ENCODE data around the gene STIMATE. TPM values are rescaled to one million over a fixed set of nuclear protein-coding genes. Genes with fewer than 3 reads are reported as not detected.

STIMATE gene
- total and polyA plus RNA-seq, 4 donors: 17.7 to 38.6 (median 31.6) TPM

DNA sequence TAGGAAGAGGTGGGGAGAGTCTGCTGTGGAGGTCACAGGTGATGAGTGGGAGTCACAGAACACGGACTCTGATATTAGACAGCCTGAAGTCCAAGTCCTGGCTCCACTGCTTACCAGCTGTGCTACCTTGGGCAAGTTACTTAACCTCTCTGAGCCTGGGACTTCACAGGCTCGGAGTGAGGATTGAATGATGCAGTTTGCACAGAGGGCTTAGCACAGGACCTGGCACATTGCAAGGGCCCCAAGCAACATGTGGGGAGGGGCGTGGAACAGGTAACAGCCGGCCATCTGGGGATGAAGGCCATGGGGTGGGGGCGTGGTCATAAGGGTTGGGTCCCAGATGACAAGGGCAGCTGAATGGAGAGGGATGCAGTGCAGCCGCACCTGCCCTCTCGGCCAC lies 107.0 kb downstream of the STIMATE start:
- peak; percentile 26 to 61 for DNase-seq
- no peak overlapping the region for H3K27ac ChIP-seq (ENCODE audit: low read depth in 1 of 2, low read length in 2 of 2)
- ATAC-seq (ENCODE audit: low FRiP score): no peak

DNA sequence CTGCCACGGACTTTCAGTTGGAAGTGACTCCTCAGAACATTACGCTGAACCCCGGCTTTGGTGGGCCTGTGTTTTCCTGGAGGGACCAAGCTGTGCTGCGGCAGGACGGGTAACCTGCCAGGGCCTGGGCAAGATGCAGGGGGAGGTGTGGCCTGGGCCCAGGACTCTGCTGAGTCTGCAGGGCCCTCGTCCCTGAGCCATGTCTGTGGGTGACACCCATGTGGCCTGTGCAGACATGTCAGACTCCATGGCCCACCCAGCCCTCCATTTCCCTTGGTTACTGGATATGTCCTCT lies 107.7 kb downstream of the STIMATE start:
- H3K4me3 ChIP-seq (ENCODE audit: low read length in 2 of 2): no peak overlapping the region
- H3K27ac ChIP-seq (ENCODE audit: low read depth in 1 of 2, low read length in 2 of 2): no peak overlapping the region
- ATAC-seq (ENCODE audit: low FRiP score): no peak
- H3K4me1 ChIP-seq (ENCODE audit: control insufficient read depth in 1 of 2, insufficient read depth in 2 of 2, low read length in 2 of 2): no peaks in the 10 kb centered on the region
- no peaks in the 10 kb centered on the region for H3K27me3 ChIP-seq (ENCODE audit: control insufficient read depth in 1 of 2, insufficient read depth in 2 of 2, low read length in 1 of 2)
- H3K9me3 ChIP-seq (ENCODE audit: control insufficient read depth, low read length): no peaks in the 10 kb centered on the region
- WGBS, 2 donors: 84 to 88% methylated on average over 6 of the region's 6 CpGs
- no peaks in the 10 kb centered on the region for H3K36me3 ChIP-seq (ENCODE audit: control insufficient read depth in 1 of 2, insufficient read depth in 2 of 2, low read length in 1 of 2)
- intact Hi-C loops (cut with DNase I): no loop called here
- no peak for DNase-seq

More for the DNA sequence above, 107.0 kb downstream of the STIMATE start:
- Histone ChIP-seq H3K4me3 (ENCODE audit: low read length in 2 of 2) (no peak overlapping the region), H3K27me3 (ENCODE audit: control insufficient read depth in 1 of 2, insufficient read depth in 2 of 2, low read length in 1 of 2) (no peaks in the 10 kb centered on the region), H3K9me3 (ENCODE audit: control insufficient read depth, low read length) (no peaks in the 10 kb centered on the region), H3K36me3 (ENCODE audit: control insufficient read depth in 1 of 2, insufficient read depth in 2 of 2, low read length in 1 of 2) (no peaks in the 10 kb centered on the region), H3K4me1 (ENCODE audit: control insufficient read depth in 1 of 2, insufficient read depth in 2 of 2, low read length in 2 of 2) (no peaks in the 10 kb centered on the region)
- intact Hi-C loops (cut with DNase I): no loop called here
- 90% methylated on average over 7 of the region's 7 CpGs for WGBS, 2 donors

DNA sequence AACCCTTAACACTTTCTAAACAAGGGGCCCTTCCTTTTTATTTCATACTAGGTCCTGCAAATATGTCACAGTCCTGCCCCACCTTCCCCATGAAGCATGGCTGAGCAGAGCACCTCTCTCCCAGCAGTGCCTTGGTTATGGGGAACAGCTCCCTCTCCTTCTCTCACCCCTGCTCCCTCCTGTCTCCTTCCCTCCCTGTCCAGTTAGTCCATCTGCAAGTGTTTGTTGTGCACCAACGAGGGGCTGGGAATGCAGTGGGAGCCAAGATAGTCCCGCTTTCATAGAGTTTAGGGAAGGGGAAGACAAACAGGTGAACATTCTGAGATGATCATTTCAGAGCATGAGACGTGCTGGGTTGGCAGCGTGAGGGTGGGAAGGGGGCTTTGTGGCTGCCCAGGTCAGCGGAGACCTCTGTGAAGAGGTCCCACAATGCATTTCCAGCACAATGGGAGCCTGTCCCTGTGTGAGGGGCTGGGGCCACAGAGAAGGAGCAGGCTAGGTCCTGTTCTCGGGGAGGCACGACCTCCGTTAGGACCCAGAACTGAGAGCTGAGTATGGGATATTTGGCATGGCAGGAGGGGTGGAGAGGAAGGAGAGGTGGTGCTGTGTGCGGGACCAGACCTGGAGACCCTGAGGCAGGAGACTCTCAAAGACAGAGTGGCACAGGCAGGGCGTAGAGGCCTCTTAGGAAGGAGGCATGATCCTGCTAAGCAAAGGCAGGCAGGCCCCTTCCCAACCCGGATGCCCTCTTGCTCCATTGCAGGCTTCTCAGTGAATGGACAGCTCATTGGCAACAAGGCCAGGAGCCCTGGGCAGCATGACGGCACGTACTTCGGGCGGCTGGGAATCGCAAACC lies 108.2 kb downstream of the STIMATE start:
- 82 to 84% methylated on average over 16 of the region's 16 CpGs for WGBS, 2 donors
- intact Hi-C loops (cut with DNase I): no loop called here
- ATAC-seq (ENCODE audit: low FRiP score) (no peak), DNase-seq (peak; percentile 36 to 56)
- Histone ChIP-seq H3K36me3 (ENCODE audit: control insufficient read depth in 1 of 2, insufficient read depth in 2 of 2, low read length in 1 of 2) (no peaks in the 10 kb centered on the region), H3K4me3 (ENCODE audit: low read length in 2 of 2) (no peak overlapping the region), H3K27ac (ENCODE audit: low read depth in 1 of 2, low read length in 2 of 2) (no peak overlapping the region), H3K27me3 (ENCODE audit: control insufficient read depth in 1 of 2, insufficient read depth in 2 of 2, low read length in 1 of 2) (no peaks in the 10 kb centered on the region), H3K9me3 (ENCODE audit: control insufficient read depth, low read length) (no peaks in the 10 kb centered on the region), H3K4me1 (ENCODE audit: control insufficient read depth in 1 of 2, insufficient read depth in 2 of 2, low read length in 2 of 2) (no peaks in the 10 kb centered on the region)

DNA sequence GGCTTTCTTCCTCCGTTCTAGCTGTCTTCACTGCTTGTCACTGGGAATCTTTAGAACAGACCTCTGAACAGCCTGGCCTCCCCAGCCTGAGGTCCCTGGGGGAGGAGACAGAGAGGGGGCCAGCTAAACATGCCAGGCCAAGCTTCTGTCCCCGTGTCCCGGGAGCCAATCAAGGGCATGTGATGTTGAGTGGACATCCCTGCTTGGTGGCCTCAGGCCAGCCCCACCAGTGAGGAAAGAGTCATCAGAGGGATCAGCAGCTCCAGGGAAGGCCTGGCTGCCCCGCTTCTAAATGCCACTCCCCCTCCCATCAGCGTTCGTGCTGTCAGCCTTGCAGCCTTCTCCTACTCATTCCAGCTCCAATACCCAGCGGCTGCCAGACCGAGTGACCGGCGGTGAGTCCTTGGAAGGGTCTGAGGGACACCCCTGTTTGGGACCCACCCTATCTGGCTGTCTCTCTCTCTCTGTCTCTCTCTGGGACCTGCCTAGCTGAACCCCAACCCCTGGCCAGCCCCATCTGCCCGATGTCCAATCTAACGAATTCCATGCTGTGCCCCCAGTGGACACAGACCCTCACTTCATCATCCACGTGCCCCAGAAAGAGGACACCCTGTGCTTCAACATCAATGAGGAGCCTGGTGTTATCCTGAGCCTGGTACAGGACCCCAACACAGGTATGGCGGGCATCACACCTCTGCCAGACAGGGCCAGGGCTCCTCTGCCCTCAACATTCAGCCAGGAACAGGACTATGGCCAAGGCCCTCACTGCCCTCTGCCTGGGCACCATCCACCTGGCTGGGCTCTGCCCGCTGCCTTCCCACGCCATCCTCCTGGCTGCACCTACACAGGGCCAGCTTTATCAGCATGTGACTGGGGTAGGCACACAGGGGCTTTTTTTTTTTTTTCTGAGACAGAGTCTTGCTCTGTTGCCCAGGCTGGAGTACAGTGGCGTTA lies 109.4 kb downstream of the STIMATE start:
- intact Hi-C loops (cut with DNase I): no loop called here
- H3K27ac ChIP-seq (ENCODE audit: low read depth in 1 of 2, low read length in 2 of 2): no peak overlapping the region
- ATAC-seq (ENCODE audit: low FRiP score): no peak

DNA sequence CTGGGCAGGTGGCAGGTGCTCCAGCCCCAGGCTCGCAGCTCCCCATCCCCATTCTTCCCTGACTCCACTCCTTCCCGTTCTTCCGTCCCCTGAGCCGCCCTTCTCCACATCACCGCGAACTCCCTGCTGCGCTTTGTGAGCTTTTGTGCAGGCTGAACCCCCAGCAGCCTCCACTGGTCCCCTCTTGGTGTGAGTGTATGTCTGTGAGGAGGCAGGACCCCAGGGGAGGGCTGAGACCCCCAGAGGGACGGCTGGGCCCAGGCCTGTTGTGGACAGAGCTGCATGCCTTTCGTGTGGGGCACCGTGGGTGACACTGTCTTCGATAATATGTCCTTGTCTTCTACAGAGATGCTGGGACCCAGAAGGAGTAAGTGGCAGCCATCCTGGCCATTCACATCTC lies 110.1 kb downstream of the STIMATE start:
- no peaks in the 10 kb centered on the region for H3K9me3 ChIP-seq (ENCODE audit: control insufficient read depth, low read length)
- intact Hi-C loops (cut with DNase I): no loop called here
- no peak for ATAC-seq (ENCODE audit: low FRiP score)
- H3K4me1 ChIP-seq (ENCODE audit: control insufficient read depth in 1 of 2, insufficient read depth in 2 of 2, low read length in 2 of 2): no peaks in the 10 kb centered on the region
- DNase-seq: peak; percentile 36 to 45
- H3K36me3 ChIP-seq (ENCODE audit: control insufficient read depth in 1 of 2, insufficient read depth in 2 of 2, low read length in 1 of 2): no peaks in the 10 kb centered on the region
- no peak overlapping the region for H3K4me3 ChIP-seq (ENCODE audit: low read length in 2 of 2)
- 87 to 90% methylated on average over 11 of the region's 11 CpGs for WGBS, 2 donors
- H3K27ac ChIP-seq (ENCODE audit: low read depth in 1 of 2, low read length in 2 of 2): no peak overlapping the region
- no peaks in the 10 kb centered on the region for H3K27me3 ChIP-seq (ENCODE audit: control insufficient read depth in 1 of 2, insufficient read depth in 2 of 2, low read length in 1 of 2)

More for the DNA sequence above, 109.4 kb downstream of the STIMATE start:
- H3K4me3 ChIP-seq (ENCODE audit: low read length in 2 of 2): no peak overlapping the region
- H3K9me3 ChIP-seq (ENCODE audit: control insufficient read depth, low read length): no peaks in the 10 kb centered on the region
- no peaks in the 10 kb centered on the region for H3K27me3 ChIP-seq (ENCODE audit: control insufficient read depth in 1 of 2, insufficient read depth in 2 of 2, low read length in 1 of 2)
- 64 to 70% methylated on average over 16 to 17 of the region's 17 CpGs for WGBS, 2 donors
- DNase-seq: peak; percentile 36 to 72
- H3K4me1 ChIP-seq (ENCODE audit: control insufficient read depth in 1 of 2, insufficient read depth in 2 of 2, low read length in 2 of 2): no peaks in the 10 kb centered on the region
- no peaks in the 10 kb centered on the region for H3K36me3 ChIP-seq (ENCODE audit: control insufficient read depth in 1 of 2, insufficient read depth in 2 of 2, low read length in 1 of 2)

Small RNA genes lying within 50 kb of the gene (microRNA-seq; reads per million reads assigned to microRNA genes)
- 0 reads per million in 2 donors for gene MIR8064

Other genes starting within 250 kb of the STIMATE start
- 10 to 100 TPM; 61.6 to 73.8 TPM for gene PBRM1, start 211.6 kb downstream of the STIMATE start, total RNA-seq
- 10 to 100 TPM in 1 of 2 donors, 1 to 10 TPM in 1; 6.9 to 11.3 TPM for gene PBRM1, start 211.6 kb downstream of the STIMATE start, polyA plus RNA-seq
- gene GNL3, start 211.5 kb downstream of the STIMATE start, total RNA-seq: 10 to 100 TPM; 52.0 to 70.3 TPM
- 10 to 100 TPM; 20.9 to 32.9 TPM for gene GNL3, start 211.5 kb downstream of the STIMATE start, polyA plus RNA-seq
- 10 to 100 TPM; 28.7 to 48.4 TPM for gene GLT8D1, start 191.8 kb downstream of the STIMATE start, total RNA-seq
- gene GLT8D1, start 191.8 kb downstream of the STIMATE start, polyA plus RNA-seq: 10 to 100 TPM; 26.0 to 59.5 TPM
- gene SPCS1, start 191.4 kb downstream of the STIMATE start, total RNA-seq: 10 to 100 TPM; 57.2 to 67.5 TPM
- 100 to 1,000 TPM; 114 to 119 TPM for gene SPCS1, start 191.4 kb downstream of the STIMATE start, polyA plus RNA-seq
- gene NEK4, start 126.6 kb downstream of the STIMATE start, total RNA-seq: 10 to 100 TPM; 21.7 to 22.1 TPM
- gene NEK4, start 126.6 kb downstream of the STIMATE start, polyA plus RNA-seq: 1 to 10 TPM; 8.0 to 8.5 TPM
- gene ITIH1, start 119.9 kb downstream of the STIMATE start, total RNA-seq: not detected
- under 1 TPM in 1 of 2 donors, not detected in 1; 0.50 TPM for gene ITIH1, start 119.9 kb downstream of the STIMATE start, polyA plus RNA-seq
- gene ITIH3, start 102.8 kb downstream of the STIMATE start, total RNA-seq: 1 to 10 TPM; 5.7 to 6.8 TPM
- gene ITIH3, start 102.8 kb downstream of the STIMATE start, polyA plus RNA-seq: 10 to 100 TPM in 1 of 2 donors, 1 to 10 TPM in 1; 2.4 to 75.1 TPM
- gene ITIH4, start 66.9 kb downstream of the STIMATE start, total RNA-seq: 10 to 100 TPM; 55.4 to 88.7 TPM
- gene ITIH4, start 66.9 kb downstream of the STIMATE start, polyA plus RNA-seq: 100 to 1,000 TPM in 1 of 2 donors, 10 to 100 TPM in 1; 25.0 to 368 TPM
- 10 to 100 TPM; 56.8 to 86.6 TPM for gene MUSTN1, start 62.5 kb downstream of the STIMATE start, total RNA-seq
- gene MUSTN1, start 62.5 kb downstream of the STIMATE start, polyA plus RNA-seq: 100 to 1,000 TPM in 1 of 2 donors, 10 to 100 TPM in 1; 29.7 to 474 TPM
- gene SFMBT1, start 148.5 kb upstream of the STIMATE start, total RNA-seq: 10 to 100 TPM in 1 of 2 donors, 1 to 10 TPM in 1; 8.8 to 12.6 TPM
- 1 to 10 TPM in 1 of 2 donors, under 1 TPM in 1; 0.75 to 2.0 TPM for gene SFMBT1, start 148.5 kb upstream of the STIMATE start, polyA plus RNA-seq
- gene RFT1, start 232.9 kb upstream of the STIMATE start, total RNA-seq: 10 to 100 TPM; 11.9 to 16.6 TPM
- 1 to 10 TPM; 5.0 to 5.8 TPM for gene RFT1, start 232.9 kb upstream of the STIMATE start, polyA plus RNA-seq

Data from aorta (tissue), 5 donors.